Stimulated activated CD8-positive, alpha-beta memory T cell treated with anti-CD3 and anti-CD28 coated beads, Interleukin-15, amount 100 ng/mL, for 48 hours (primary cell): ENCODE data around the gene DPP6.

Experiments used
- DNase-seq, 2 donors: peaks; one replicate each; pipeline ENCODE4 v3.0.0-alpha.2; 2020; ENCODE audit warnings: low read depth in 2 of 2

DPP6 gene

GRCh38 chr7:154858836-154859537 lies 806.8 kb downstream of the DPP6 start:
- DNase-seq = no peak

- DNase-seq = no peak
These were observed 807.8 kb downstream of the DPP6 start for GRCh38 chr7:154859747-154860620.

- DNase-seq = no peak
These were observed 808.6 kb downstream of the DPP6 start for GRCh38 chr7:154860621-154861375.

GRCh38 chr7:154861589-154861988 lies 809.4 kb downstream of the DPP6 start:
- DNase-seq = no peak

GRCh38 chr7:154862153-154862791 lies 810.1 kb downstream of the DPP6 start:
- DNase-seq = no peak

- DNase-seq = no peak
These were observed 811.7 kb downstream of the DPP6 start for GRCh38 chr7:154863766-154864522.

GRCh38 chr7:154864523-154864891 lies 812.3 kb downstream of the DPP6 start:
- DNase-seq = no peak

- DNase-seq = no peak
These were observed 813.9 kb downstream of the DPP6 start for GRCh38 chr7:154865984-154866685.

GRCh38 chr7:154867068-154867467 lies 814.9 kb downstream of the DPP6 start:
- no peak for DNase-seq

- no peak for DNase-seq
These were observed 816.7 kb downstream of the DPP6 start for GRCh38 chr7:154868921-154869320.

- DNase-seq = no peak
These were observed 817.2 kb downstream of the DPP6 start for GRCh38 chr7:154869436-154869835.

- no peak for DNase-seq
These were observed 819.3 kb downstream of the DPP6 start for GRCh38 chr7:154871507-154871906.

- no peak for DNase-seq
These were observed 819.9 kb downstream of the DPP6 start for GRCh38 chr7:154871928-154872750.

- DNase-seq = no peak
These were observed 820.8 kb downstream of the DPP6 start for GRCh38 chr7:154872811-154873499.

GRCh38 chr7:154873500-154874121 lies 821.4 kb downstream of the DPP6 start:
- DNase-seq = no peak

GRCh38 chr7:154874409-154875113 lies 822.4 kb downstream of the DPP6 start:
- no peak for DNase-seq

GRCh38 chr7:154875297-154875696 lies 823.1 kb downstream of the DPP6 start:
- no peak for DNase-seq

GRCh38 chr7:154876516-154876915 lies 824.3 kb downstream of the DPP6 start:
- no peak for DNase-seq
